Ovary (tissue), 3 donors: Measurements from ENCODE around the gene AHCY.

Experiments
- EP300 ChIP-seq: sonication (generic); formaldehyde crosslinking; IDR thresholded peaks from one replicate; pipeline ENCODE4 v1.6.1; 2017; ENCODE audit warnings: antibody characterized with exemption
- POLR2A ChIP-seq: fragments of 450-650 bp; IDR thresholded peaks from one replicate; pipeline ENCODE4 v1.6.1; 2017; ENCODE audit warnings: antibody characterized with exemption, mild to moderate bottlenecking, moderate library complexity
- TF ChIP-seq, protein P1 (sequence below), 3 donors: fragments of 450-650 bp in 2 of 3; fragments of 200-600 bp in 1 of 3; IDR thresholded peaks; one replicate each; pipeline versions ENCODE4 v1.5.1 to v1.8.0; 2016 to 2022; ENCODE audit warnings: antibody characterized with exemption in 3 of 3, mild to moderate bottlenecking in 1 of 3
- donor health status: DM: no; HTN: no; CAD: no.

DNA sequence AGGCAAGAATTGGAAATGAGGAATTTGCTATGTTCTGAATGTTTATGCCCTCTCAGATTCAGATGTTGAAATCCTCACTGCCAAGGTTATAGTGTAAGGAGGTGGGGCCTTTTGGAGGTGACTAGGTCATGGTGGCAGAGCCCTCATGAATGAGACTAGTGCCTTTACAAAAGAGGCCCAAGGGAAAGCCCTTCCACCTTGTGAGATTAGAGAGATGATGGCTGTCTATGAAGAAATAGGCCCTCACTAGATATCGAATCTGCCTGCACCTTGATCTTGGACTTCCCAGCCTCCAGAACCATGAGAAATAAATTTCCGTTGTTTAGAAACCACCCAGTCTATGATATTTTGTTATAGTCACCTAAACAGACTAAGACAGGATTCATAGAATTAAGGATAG is 51.5 kb downstream of the AHCY start:
- TF ChIP-seq, protein P1, sequence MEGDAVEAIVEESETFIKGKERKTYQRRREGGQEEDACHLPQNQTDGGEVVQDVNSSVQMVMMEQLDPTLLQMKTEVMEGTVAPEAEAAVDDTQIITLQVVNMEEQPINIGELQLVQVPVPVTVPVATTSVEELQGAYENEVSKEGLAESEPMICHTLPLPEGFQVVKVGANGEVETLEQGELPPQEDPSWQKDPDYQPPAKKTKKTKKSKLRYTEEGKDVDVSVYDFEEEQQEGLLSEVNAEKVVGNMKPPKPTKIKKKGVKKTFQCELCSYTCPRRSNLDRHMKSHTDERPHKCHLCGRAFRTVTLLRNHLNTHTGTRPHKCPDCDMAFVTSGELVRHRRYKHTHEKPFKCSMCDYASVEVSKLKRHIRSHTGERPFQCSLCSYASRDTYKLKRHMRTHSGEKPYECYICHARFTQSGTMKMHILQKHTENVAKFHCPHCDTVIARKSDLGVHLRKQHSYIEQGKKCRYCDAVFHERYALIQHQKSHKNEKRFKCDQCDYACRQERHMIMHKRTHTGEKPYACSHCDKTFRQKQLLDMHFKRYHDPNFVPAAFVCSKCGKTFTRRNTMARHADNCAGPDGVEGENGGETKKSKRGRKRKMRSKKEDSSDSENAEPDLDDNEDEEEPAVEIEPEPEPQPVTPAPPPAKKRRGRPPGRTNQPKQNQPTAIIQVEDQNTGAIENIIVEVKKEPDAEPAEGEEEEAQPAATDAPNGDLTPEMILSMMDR (IDR thresholded peaks at IDR 0.05), result no peak
- TF ChIP-seq POLR2A, result no peak
- no peak for TF ChIP-seq EP300
